MG63 (cell line): ENCODE results near the gene TACC3. TPM values are rescaled to one million over a fixed set of nuclear protein-coding genes. Genes with fewer than 3 reads are reported as not detected.

ENCODE experiments used
- DNase-seq: peaks from one replicate; pipeline ENCODE4 v3.0.0-alpha.2; 2020
- H3K27me3 ChIP-seq: fragments of 250-450 bp; sonication (Bioruptor Pico); 2 replicates; pipeline ENCODE4 v1.5.1; 2020; ENCODE audit warnings: mild to moderate bottlenecking, moderate library complexity
- H3K36me3 ChIP-seq: fragments of 250-450 bp; sonication (Bioruptor Pico); 2 replicates; pipeline ENCODE4 v1.5.1; 2020; ENCODE audit warnings: mild to moderate bottlenecking, moderate library complexity
- H3K4me3 ChIP-seq: fragments of 250-450 bp; sonication (Bioruptor Pico); 2 replicates; pipeline ENCODE4 v1.5.1; 2020; ENCODE audit warnings: mild to moderate bottlenecking, moderate library complexity
- H3K9me3 ChIP-seq: fragments of 250-450 bp; sonication (Bioruptor Pico); 2 replicates; pipeline ENCODE4 v1.5.1; 2020; ENCODE audit warnings: mild to moderate bottlenecking, moderate library complexity
- total RNA-seq: library from RNA; depleted of rRNA; stranded (reverse); fragments of >200 nt; shearing (Covaris generic); gene quantifications from 2 replicates; pipeline ENCODE4 v1.2.3, GENCODE V29; 2014; ENCODE audit warnings: low replicate concordance

Gene TACC3
- total RNA-seq, 1 experiment from 2014 or later, result 67.1 TPM

GRCh38 chr4:1759170-1759817 is 38.0 kb downstream of the TACC3 start:
- Histone ChIP-seq H3K9me3 (no peaks in the 10 kb centered on the region), H3K4me3 (no peak overlapping the region), H3K36me3 (no peaks in the 10 kb centered on the region), H3K27me3 (no peaks in the 10 kb centered on the region)
- no peak for DNase-seq

- no peaks in the 10 kb centered on the region for H3K9me3 ChIP-seq
- no peaks in the 10 kb centered on the region for H3K36me3 ChIP-seq
- no peaks in the 10 kb centered on the region for H3K27me3 ChIP-seq
- DNase-seq, result no peak
- H3K4me3 ChIP-seq, result no peak overlapping the region
Observed at GRCh38 chr4:1759818-1760223, 38.5 kb downstream of the TACC3 start.

- no peaks in the 10 kb centered on the region for H3K27me3 ChIP-seq
- no peak overlapping the region for H3K4me3 ChIP-seq
- H3K36me3 ChIP-seq, result no peaks in the 10 kb centered on the region
- no peaks in the 10 kb centered on the region for H3K9me3 ChIP-seq
- no peak for DNase-seq
Observed at GRCh38 chr4:1760521-1761071, 39.3 kb downstream of the TACC3 start.

GRCh38 chr4:1761130-1761689 is 39.9 kb downstream of the TACC3 start:
- no peak overlapping the region for H3K4me3 ChIP-seq
- H3K27me3 ChIP-seq, result no peaks in the 10 kb centered on the region
- no peaks in the 10 kb centered on the region for H3K9me3 ChIP-seq
- no peak for DNase-seq
- H3K36me3 ChIP-seq, result no peaks in the 10 kb centered on the region

GRCh38 chr4:1762264-1763010 is 41.1 kb downstream of the TACC3 start:
- Histone ChIP-seq H3K4me3 (no peak overlapping the region), H3K9me3 (no peaks in the 10 kb centered on the region), H3K36me3 (no peaks in the 10 kb centered on the region), H3K27me3 (no peaks in the 10 kb centered on the region)
- DNase-seq, result no peak

- Histone ChIP-seq H3K36me3 (no peaks in the 10 kb centered on the region), H3K4me3 (no peak overlapping the region), H3K9me3 (no peaks in the 10 kb centered on the region), H3K27me3 (no peaks in the 10 kb centered on the region)
- no peak for DNase-seq
Observed at GRCh38 chr4:1763070-1763549, 41.8 kb downstream of the TACC3 start.

GRCh38 chr4:1763550-1764080 is 42.3 kb downstream of the TACC3 start:
- Histone ChIP-seq H3K4me3 (no peak overlapping the region), H3K36me3 (no peaks in the 10 kb centered on the region), H3K27me3 (no peaks in the 10 kb centered on the region), H3K9me3 (no peaks in the 10 kb centered on the region)
- DNase-seq, result no peak

GRCh38 chr4:1764670-1765069 is 43.3 kb downstream of the TACC3 start:
- no peaks in the 10 kb centered on the region for H3K36me3 ChIP-seq
- no peaks in the 10 kb centered on the region for H3K9me3 ChIP-seq
- no peaks in the 10 kb centered on the region for H3K27me3 ChIP-seq
- DNase-seq, result no peak
- H3K4me3 ChIP-seq, result no peak overlapping the region

GRCh38 chr4:1765409-1766072 is 44.2 kb downstream of the TACC3 start:
- Histone ChIP-seq H3K36me3 (no peaks in the 10 kb centered on the region), H3K4me3 (no peak overlapping the region), H3K27me3 (no peaks in the 10 kb centered on the region), H3K9me3 (no peaks in the 10 kb centered on the region)
- no peak for DNase-seq

- no peak for DNase-seq
- Histone ChIP-seq H3K4me3 (no peak overlapping the region), H3K27me3 (no peaks in the 10 kb centered on the region), H3K36me3 (no peaks in the 10 kb centered on the region), H3K9me3 (no peaks in the 10 kb centered on the region)
Observed at GRCh38 chr4:1766106-1767060, 45.1 kb downstream of the TACC3 start.

GRCh38 chr4:1767061-1767769 is 45.9 kb downstream of the TACC3 start:
- H3K27me3 ChIP-seq, result no peaks in the 10 kb centered on the region

GRCh38 chr4:1767770-1768366 is 46.5 kb downstream of the TACC3 start:
- Histone ChIP-seq H3K36me3 (no peaks in the 10 kb centered on the region), H3K9me3 (no peaks in the 10 kb centered on the region), H3K4me3 (no peak overlapping the region), H3K27me3 (no peaks in the 10 kb centered on the region)
- DNase-seq, result peak; percentile 53

More at GRCh38 chr4:1767061-1767769, 45.9 kb downstream of the TACC3 start:
- Histone ChIP-seq H3K36me3 (no peaks in the 10 kb centered on the region), H3K9me3 (no peaks in the 10 kb centered on the region), H3K4me3 (no peak overlapping the region)
- peak; percentile 16 for DNase-seq

- DNase-seq, result no peak
- Histone ChIP-seq H3K4me3 (no peak overlapping the region), H3K9me3 (no peaks in the 10 kb centered on the region), H3K27me3 (no peaks in the 10 kb centered on the region), H3K36me3 (no peaks in the 10 kb centered on the region)
Observed at GRCh38 chr4:1768367-1769034, 47.2 kb downstream of the TACC3 start.

GRCh38 chr4:1769692-1770091 is 48.4 kb downstream of the TACC3 start:
- no peaks in the 10 kb centered on the region for H3K36me3 ChIP-seq
- no peaks in the 10 kb centered on the region for H3K27me3 ChIP-seq
- H3K4me3 ChIP-seq, result no peak overlapping the region
- H3K9me3 ChIP-seq, result no peaks in the 10 kb centered on the region
- no peak for DNase-seq
